GM12892 (cell line): ENCODE results near the gene HMOX2.
A peak's percentile ranks its signal among the peaks of the same experiment; 100 is the strongest.

Source experiments
- DNase-seq: peaks from one replicate; pipeline ENCODE4 v3.0.0; 2011; ENCODE audit not compliant: insufficient read length
- FAIRE-seq: peaks from 2 replicates; lab custom pipeline; 2011; peaks lifted over from hg19 to GRCh38; lab: Jason Lieb, UNC
- POLR2A ChIP-seq: IDR thresholded peaks from 2 replicates; pipeline ENCODE4 v1.6.1; 2011; ENCODE audit warnings: low read depth, low read length, control low read depth
- POLR2AphosphoS5 ChIP-seq: IDR thresholded peaks from 2 replicates; pipeline ENCODE4 v1.6.1; 2011; ENCODE audit warnings: low read depth, low read length, control low read depth
- TAF1 ChIP-seq: IDR thresholded peaks from 2 replicates; pipeline ENCODE4 v1.6.1; 2011; ENCODE audit warnings: low read depth, mild to moderate bottlenecking, control low read depth, low read length, borderline replicate concordance

HMOX2 gene

DNA sequence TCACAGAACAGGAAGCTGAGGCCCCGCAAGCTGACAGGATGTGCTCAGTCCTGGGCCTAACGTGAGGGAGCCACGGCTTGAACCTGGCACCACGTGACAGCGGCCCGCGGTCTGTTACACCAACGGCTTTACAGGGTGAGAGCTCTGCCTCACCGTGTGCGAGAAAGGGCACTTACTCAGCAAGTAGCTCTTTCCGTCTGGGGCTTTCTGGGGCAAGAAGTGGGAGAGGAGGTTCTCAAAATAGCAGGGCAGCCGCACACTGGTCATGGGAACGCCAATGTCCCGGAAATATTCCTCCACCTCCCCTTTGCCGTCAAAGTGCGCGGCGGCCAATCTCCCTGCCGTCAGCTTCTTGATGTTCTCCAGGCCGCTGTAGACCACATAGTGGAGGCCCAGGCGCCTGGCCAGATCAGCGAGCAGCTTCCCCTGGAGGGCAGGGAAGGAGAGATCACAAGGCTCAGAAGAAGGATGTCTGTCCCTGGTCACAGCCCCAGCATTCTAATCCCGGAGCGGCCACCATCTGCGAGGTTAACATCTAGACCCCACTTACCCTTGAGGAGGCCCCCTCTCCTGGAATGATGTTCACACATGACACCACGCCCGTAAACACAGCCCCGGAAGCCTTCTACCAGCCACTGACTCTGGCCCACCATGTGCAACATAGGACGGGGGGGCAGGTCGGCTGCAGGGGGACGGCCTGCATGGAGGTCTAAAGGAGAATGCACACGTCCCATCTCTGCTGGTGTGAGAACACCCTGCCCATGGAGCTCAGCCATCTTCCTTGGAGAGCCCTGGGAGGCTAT lies 10.0 kb upstream of the HMOX2 start:
- FAIRE-seq (no peak), DNase-seq (no peak)
- TF ChIP-seq POLR2A (no peak), POLR2AphosphoS5 (no peak), TAF1 (no peak)

DNA sequence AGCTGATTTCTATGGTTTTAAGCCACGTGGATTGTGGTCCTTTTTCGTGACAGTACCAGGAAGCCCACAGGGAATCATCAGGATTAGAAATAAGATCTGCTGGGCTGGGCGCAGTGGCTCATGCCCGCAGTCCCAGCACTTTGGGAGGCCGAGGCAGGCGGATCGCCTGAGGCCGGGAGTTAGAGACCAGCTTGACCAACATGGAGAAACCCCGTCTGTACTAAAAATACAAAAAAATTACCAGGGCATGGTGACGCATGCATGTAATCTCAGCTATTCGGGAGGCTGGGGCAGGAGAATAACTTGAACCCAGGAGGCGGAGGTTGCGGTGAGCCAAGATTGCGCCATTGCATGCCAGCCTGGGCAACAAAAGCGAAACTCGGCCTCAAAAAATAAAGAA lies 8.3 kb upstream of the HMOX2 start:
- DNase-seq (no peak), FAIRE-seq (no peak)
- TF ChIP-seq TAF1 = no peak
- no peak for TF ChIP-seq POLR2AphosphoS5
- no peak for TF ChIP-seq POLR2A

DNA sequence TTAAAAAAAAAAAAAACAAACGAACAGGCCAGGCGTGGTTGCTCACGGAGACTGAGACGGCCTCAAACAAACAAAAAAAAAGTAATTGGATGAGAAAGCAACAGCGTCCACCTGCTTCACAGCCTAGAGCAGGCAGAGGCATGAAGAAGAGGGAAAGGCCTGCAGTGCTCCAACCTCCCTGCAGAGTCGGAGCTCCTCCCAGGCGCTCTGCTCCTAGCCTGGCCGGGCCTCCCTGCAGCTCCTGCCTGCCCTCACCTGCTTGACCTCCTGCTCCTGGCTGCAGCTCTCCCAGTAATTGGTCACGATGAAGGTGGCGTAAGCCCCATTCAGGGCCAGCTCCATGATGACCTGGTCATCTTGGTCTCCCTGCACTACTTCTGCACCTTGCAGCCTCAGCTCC lies 7.2 kb upstream of the HMOX2 start:
- FAIRE-seq = no peak
- no peak for TF ChIP-seq POLR2AphosphoS5
- no peak for TF ChIP-seq TAF1
- no peak for TF ChIP-seq POLR2A
- no peak for DNase-seq

DNA sequence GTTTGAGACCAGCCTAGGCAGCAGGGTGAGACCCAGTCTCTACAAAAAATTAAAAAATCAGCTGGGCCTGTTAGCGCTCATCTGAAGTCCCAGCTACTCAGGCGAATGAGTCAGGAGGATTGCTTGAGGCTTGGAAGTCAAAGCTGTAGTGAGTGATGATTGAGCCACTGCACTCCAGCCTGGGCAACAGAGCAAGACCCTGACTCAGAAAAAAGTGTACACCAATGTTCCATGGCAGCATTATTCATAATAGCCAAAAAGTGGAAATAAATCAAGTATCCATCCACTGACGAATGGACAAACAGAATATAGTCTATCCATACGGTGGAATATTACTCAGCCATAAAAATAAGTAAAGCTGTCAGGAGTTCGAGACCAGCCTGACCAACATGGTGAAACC lies 4.3 kb upstream of the HMOX2 start:
- TF ChIP-seq TAF1 = no peak
- DNase-seq = no peak
- no peak for FAIRE-seq

DNA sequence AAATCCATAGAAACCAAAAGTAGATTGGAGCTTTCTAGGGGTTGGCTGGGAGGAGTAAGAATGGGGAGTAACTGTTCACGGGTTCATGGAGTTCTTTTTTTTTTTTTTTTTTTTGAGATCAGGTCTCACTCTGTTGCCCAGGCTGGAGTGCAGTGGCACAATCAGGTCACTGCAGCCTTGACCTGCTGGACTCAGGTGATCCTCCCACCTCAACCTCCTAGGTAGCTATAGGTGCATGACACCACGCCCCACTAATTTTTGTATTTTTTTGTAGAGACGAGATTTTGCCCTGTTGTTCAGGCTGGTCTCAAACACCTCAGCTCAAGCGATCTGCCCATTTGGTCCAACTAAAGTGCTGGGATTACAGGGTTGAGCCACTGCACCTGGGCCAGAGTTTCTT lies 3.3 kb upstream of the HMOX2 start:
- FAIRE-seq (no peak), DNase-seq (no peak)
- TF ChIP-seq POLR2AphosphoS5 (no peak), TAF1 (no peak), POLR2A (no peak)

DNA sequence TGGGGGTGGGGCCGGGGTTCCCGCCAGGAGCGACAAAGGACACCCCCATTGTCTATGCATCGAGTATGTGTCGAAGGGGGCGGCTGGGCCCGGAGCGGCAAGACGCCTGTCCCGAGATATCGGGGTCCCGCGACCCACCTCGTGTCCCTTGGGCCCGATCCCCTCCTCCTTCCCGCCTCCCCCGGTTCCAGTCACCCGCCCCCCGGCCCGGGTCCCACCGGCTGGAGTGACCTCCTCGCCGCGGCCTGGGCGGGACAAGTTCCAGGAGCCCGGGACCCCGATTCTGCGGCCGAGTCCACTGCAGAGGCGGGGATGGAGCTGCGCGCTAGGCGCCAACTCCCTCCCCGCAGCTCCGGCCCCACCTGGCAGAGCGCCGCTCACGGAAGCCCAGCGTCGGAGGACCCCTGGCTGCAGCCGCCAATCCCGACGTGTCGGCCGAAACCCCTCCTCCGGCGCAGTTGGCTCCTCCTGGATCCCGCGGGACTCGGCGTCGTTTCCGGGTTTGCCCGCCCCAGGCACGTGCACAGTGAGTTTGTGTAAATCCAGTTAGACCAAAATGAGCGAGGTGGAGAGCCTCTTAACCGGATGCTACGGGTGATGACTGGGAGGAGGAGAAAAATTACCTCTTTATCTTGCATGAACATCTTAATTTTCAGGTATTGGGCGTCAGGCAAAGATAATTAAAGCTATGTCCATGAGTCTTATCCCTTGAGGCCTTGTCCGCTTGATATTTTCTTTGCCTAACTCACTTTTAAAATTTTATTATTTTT lies 1.8 kb upstream of the HMOX2 start, which contains the start of gene NMRAL1:
NMRAL1 (minus strand) TSS at position 434 of the 770 bp plus-strand sequence. CDS start 493 bp downstream, outside the sequence.
- DNase-seq = peak; percentile 83
- TF ChIP-seq POLR2A (peak; percentile 89), TAF1 (no peak), POLR2AphosphoS5 (peak; percentile 76)
- FAIRE-seq = peak; percentile 62

DNA sequence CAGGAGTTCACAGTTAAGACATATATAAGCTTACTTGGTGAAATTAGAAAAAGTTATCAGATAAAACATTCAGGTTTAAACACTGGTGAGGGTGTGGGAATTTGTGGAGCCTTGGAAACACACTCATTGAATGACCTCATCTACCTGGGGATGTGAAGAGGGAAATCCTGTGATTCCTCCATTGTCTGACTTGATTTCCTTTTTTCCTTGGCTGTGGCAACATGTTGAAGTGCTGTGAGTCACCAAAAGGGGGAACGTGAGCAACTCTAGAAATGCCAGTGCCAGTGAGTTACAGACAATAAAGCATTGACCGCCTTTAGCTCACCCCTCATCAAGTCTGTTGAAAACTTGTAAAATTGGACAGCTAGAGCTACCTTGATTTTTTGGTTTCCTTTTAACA lies 1.8 kb downstream of the HMOX2 start:
- FAIRE-seq = no peak
- TF ChIP-seq POLR2AphosphoS5 = no peak
- TF ChIP-seq POLR2A = no peak
- TF ChIP-seq TAF1 = no peak
- DNase-seq = no peak

DNA sequence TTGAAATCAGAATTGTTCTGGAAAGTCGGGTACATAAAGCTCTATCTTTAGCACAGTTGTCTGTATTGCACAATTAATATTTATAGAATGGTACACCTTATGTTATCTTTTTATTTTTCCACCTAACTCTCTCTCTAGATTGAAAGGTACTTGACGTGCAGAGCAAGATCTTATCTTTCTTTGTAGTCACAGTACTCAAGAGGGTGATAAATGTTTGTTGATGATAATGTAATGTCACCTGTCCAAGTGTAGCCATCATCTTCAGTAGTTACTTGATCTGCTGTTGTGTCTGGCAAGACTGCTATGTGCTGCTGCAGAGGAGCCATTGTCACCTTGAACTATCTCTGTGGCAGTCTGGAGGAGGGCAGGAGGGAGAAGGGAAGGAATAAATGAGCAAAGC lies 5.3 kb downstream of the HMOX2 start:
- no peak for FAIRE-seq
- TF ChIP-seq POLR2AphosphoS5 (no peak), TAF1 (no peak), POLR2A (no peak)
- DNase-seq = no peak

DNA sequence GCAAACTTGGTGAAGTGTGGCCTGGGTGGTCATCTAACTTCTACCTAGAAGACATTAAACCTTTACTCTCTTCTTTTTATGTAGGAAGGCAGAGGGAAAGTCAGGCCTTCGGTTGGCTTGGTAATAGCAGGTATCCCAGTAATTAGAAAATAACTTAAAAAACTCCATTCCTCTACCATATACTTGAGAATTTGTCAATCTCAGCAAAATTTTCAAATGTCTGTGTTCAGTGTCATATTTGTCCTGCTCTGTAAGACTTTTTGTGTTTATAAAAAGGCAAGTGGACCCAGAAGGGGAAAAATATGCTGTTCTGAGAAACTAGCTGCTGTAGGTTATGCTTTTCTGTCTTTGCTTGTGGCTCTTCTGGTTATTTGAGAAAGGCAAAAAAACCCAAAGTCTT lies 5.8 kb downstream of the HMOX2 start:
- TF ChIP-seq TAF1 (no peak), POLR2A (no peak), POLR2AphosphoS5 (no peak)
- DNase-seq = no peak
- FAIRE-seq = no peak

DNA sequence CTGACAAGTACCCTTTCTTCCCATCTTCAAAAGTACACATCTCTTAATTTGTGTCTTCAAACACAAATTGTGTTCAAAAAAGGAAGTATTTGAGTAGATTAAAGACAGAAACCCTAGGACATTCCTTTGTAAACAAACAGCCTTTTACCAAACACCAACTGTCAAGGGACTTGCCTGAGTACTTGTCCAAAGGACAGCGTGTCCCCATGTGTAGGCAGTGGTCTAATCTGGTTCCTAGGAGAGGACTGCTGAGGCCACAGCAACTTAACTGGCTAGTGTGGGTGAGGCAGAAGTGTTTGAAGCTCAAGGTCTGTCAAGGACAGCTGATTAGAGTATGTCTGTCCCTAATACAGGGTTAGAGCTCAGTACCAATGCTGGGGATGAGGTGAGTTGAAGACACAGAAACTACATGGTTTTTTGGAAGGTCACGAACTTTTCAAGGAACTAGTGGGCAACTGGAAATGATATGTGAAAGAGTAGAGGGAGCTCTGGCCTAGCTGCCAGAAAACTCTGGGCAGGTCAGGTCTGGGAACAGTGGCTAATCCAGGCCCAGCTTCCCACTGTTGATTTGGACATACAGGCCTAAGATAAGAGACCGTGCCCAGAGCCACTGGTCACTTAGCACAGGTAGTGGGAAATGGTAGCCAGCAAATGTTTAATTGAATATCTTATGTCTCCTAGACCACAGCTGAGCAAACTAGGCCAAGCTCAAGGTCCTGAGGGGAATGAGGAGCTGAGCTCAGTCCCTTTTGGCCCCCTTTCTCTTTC lies 10.1 kb downstream of the HMOX2 start:
- no peak for FAIRE-seq
- no peak for DNase-seq
- no peak for TF ChIP-seq TAF1
- TF ChIP-seq POLR2A = no peak
- TF ChIP-seq POLR2AphosphoS5 = no peak

DNA sequence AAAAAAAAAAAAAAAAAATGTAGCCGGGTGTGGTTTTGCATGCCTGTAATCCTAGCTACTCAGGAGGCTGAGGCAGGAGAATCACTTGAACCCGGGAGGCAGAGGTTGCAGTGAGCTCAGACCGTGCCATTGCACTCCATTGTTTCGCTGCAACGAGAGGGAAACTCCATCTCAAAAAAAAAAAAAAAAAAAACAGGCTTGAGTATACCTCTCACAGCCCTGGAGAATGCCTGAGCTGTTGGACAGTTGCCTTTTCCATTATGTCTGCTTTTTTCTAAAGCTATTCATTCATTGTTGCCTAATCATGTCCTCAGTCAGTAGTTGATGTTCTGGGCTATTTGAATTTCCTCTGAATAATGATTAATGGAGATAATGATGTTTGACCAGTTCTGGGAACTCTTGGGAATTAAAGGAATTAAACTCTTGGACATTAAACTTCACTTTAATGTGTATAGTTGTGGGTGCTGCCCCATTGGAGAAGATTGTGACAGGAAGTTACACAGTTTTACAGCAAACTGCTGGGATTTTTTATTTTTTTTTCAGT lies 11.8 kb downstream of the HMOX2 start:
- FAIRE-seq (no peak), DNase-seq (no peak)
- no peak for TF ChIP-seq TAF1
- no peak for TF ChIP-seq POLR2AphosphoS5
- no peak for TF ChIP-seq POLR2A
